ENCODE results near the gene BRAT1.

BRAT1 gene

GRCh38 chr7:2585446-2585845 lies 30.1 kb upstream of the BRAT1 start:
- DNase-seq (ENCODE audit: extremely low read depth in 1 of 2, low read depth in 1 of 2), result no peak

- DNase-seq (ENCODE audit: extremely low read depth in 1 of 2, low read depth in 1 of 2), result no peak
Measured at GRCh38 chr7:2583798-2584580, 28.7 kb upstream of the BRAT1 start.

- DNase-seq (ENCODE audit: extremely low read depth in 1 of 2, low read depth in 1 of 2), result no peak
Measured at GRCh38 chr7:2582006-2582735, 26.8 kb upstream of the BRAT1 start.

- no peak for DNase-seq (ENCODE audit: extremely low read depth in 1 of 2, low read depth in 1 of 2)
Measured at GRCh38 chr7:2580636-2581035, 25.3 kb upstream of the BRAT1 start.

GRCh38 chr7:2577914-2578680 lies 22.8 kb upstream of the BRAT1 start:
- no peak for DNase-seq (ENCODE audit: extremely low read depth in 1 of 2, low read depth in 1 of 2)

- no peak for DNase-seq (ENCODE audit: extremely low read depth in 1 of 2, low read depth in 1 of 2)
Measured at GRCh38 chr7:2576742-2577491, 21.6 kb upstream of the BRAT1 start.

GRCh38 chr7:2575733-2576340 lies 20.5 kb upstream of the BRAT1 start:
- DNase-seq (ENCODE audit: extremely low read depth in 1 of 2, low read depth in 1 of 2), result no peak

GRCh38 chr7:2575046-2575732 lies 19.9 kb upstream of the BRAT1 start:
- DNase-seq (ENCODE audit: extremely low read depth in 1 of 2, low read depth in 1 of 2), result no peak

- no peak for DNase-seq (ENCODE audit: extremely low read depth in 1 of 2, low read depth in 1 of 2)
Measured at GRCh38 chr7:2573761-2574160, 18.4 kb upstream of the BRAT1 start.

GRCh38 chr7:2572101-2572842 lies 16.9 kb upstream of the BRAT1 start:
- DNase-seq (ENCODE audit: extremely low read depth in 1 of 2, low read depth in 1 of 2), result no peak

- DNase-seq (ENCODE audit: extremely low read depth in 1 of 2, low read depth in 1 of 2), result no peak
Measured at GRCh38 chr7:2571409-2571808, 16.1 kb upstream of the BRAT1 start.

GRCh38 chr7:2570021-2570420 lies 14.7 kb upstream of the BRAT1 start:
- no peak for DNase-seq (ENCODE audit: extremely low read depth in 1 of 2, low read depth in 1 of 2)

- DNase-seq (ENCODE audit: extremely low read depth in 1 of 2, low read depth in 1 of 2), result no peak
Measured at GRCh38 chr7:2569421-2569820, 14.1 kb upstream of the BRAT1 start.

GRCh38 chr7:2568521-2569223 lies 13.3 kb upstream of the BRAT1 start:
- DNase-seq (ENCODE audit: extremely low read depth in 1 of 2, low read depth in 1 of 2), result no peak

- no peak for DNase-seq (ENCODE audit: extremely low read depth in 1 of 2, low read depth in 1 of 2)
Measured at GRCh38 chr7:2567679-2568278, 12.5 kb upstream of the BRAT1 start.

- no peak for DNase-seq (ENCODE audit: extremely low read depth in 1 of 2, low read depth in 1 of 2)
Measured at GRCh38 chr7:2566890-2567678, 11.8 kb upstream of the BRAT1 start.

- no peak for DNase-seq (ENCODE audit: extremely low read depth in 1 of 2, low read depth in 1 of 2)
Measured at GRCh38 chr7:2566348-2566889, 11.1 kb upstream of the BRAT1 start.
